Nephron (organoid): ENCODE measurements around the gene FOXF1.

Experiments used
- H3K27ac Mint-ChIP-seq, 3 experiments: 2 replicates each; pipeline ENCODE4 v1.8.0; 2020; ENCODE audit warnings: mixed read lengths in 3 of 3, mild to moderate bottlenecking in 2 of 3, moderate library complexity in 1 of 3
- H3K27me3 Mint-ChIP-seq: 2 replicates; pipeline ENCODE4 v1.8.0; 2021; ENCODE audit warnings: low read depth, mild to moderate bottlenecking, moderate library complexity, mixed read lengths
- H3K36me3 Mint-ChIP-seq: 2 replicates; pipeline ENCODE4 v1.8.0; 2020; ENCODE audit warnings: low read depth, mixed read lengths
- H3K4me1 Mint-ChIP-seq: 2 replicates; pipeline ENCODE4 v1.8.0; 2020; ENCODE audit warnings: mixed read lengths
- H3K4me3 Mint-ChIP-seq, 3 experiments: 2 replicates each; pipeline ENCODE4 v1.8.0; 2020; ENCODE audit warnings: mild to moderate bottlenecking in 3 of 3, mixed read lengths in 3 of 3, moderate library complexity in 2 of 3
- H3K9me3 Mint-ChIP-seq: 2 replicates; pipeline ENCODE4 v1.8.0; 2020; ENCODE audit warnings: mixed read lengths
- CTCF ChIP-seq, 3 experiments: fragments of 200-600 bp; sonication (generic); IDR thresholded peaks; one replicate each; pipeline ENCODE4 v1.5.0; 2021; ENCODE audit warnings: antibody characterized with exemption in 3 of 3; ENCODE audit not compliant: unreplicated experiment in 3 of 3

The FOXF1 gene

DNA sequence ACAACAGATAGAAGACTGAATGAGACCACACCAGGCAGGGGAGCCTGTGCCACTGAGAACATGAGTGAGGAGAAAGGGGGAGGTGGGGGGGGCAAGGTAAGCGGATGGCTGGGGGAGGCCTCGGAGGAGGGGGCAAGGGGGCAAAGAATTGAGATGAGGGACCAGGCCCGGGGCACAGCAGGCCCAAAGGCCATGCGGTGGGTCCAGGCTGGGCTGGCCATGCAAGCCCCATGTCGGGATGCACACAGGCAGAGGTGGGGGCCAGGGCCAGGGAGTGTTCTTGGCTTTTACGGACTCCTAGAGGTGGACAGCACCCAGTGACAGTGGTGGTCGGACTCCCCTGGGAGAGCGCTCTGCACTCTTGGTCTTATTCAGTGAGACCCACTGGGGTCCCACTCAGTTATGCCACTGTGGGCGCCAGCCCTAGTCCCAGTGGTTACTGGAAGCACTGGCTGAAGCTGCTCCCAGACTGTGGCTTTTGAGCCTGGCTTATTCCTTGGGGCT lies 49.5 kb downstream of the FOXF1 start:
- no peaks in the 10 kb centered on the region for H3K36me3 Mint-ChIP-seq
- H3K4me3 Mint-ChIP-seq: no peak overlapping the region
- peaks cover 19% of the 10 kb centered on the region for H3K4me1 Mint-ChIP-seq

GRCh38 chr16:86562356-86562755 lies 52.0 kb downstream of the FOXF1 start:
- Mint-ChIP-seq H3K4me1 (peaks cover 25% of the 10 kb centered on the region), H3K27ac (no peak overlapping the region), H3K27me3 (peaks cover 61% of the 10 kb centered on the region), H3K4me3 (no peak overlapping the region), H3K9me3 (no peaks in the 10 kb centered on the region), H3K36me3 (no peaks in the 10 kb centered on the region)
- TF ChIP-seq CTCF (IDR thresholded peaks at IDR 0.05; ENCODE audit: unreplicated experiment in 3 of 3): no peak

More for the DNA sequence above, 49.5 kb downstream of the FOXF1 start:
- no peaks in the 10 kb centered on the region for H3K9me3 Mint-ChIP-seq
- peaks cover 52% of the 10 kb centered on the region for H3K27me3 Mint-ChIP-seq
- no peak overlapping the region for H3K27ac Mint-ChIP-seq
- no peak for TF ChIP-seq CTCF (IDR thresholded peaks at IDR 0.05; ENCODE audit: unreplicated experiment in 3 of 3)

GRCh38 chr16:86563469-86564345 lies 53.4 kb downstream of the FOXF1 start:
- Mint-ChIP-seq H3K9me3 (no peaks in the 10 kb centered on the region), H3K27me3 (peaks cover 66% of the 10 kb centered on the region), H3K27ac (peak overlapping the region; percentile 72 to 88 (median 84)), H3K4me1 (peaks cover 25% of the 10 kb centered on the region), H3K4me3 (peak overlapping the region; percentile 76 to 90 (median 82)), H3K36me3 (peaks cover 1% of the 10 kb centered on the region)
- TF ChIP-seq CTCF (IDR thresholded peaks at IDR 0.05; ENCODE audit: unreplicated experiment in 3 of 3): peak; percentile 100
